SIG-M5 treated with dmso at 0.1 percent for 504 hours (cell line): Measurements from ENCODE around the gene ENG.

ENCODE experiments used
- DNase-seq: peaks from one replicate; lab custom pipeline; 2025; ENCODE audit not compliant: unreplicated experiment; lab: John Stamatoyannopoulos, UW

ENG gene

DNA sequence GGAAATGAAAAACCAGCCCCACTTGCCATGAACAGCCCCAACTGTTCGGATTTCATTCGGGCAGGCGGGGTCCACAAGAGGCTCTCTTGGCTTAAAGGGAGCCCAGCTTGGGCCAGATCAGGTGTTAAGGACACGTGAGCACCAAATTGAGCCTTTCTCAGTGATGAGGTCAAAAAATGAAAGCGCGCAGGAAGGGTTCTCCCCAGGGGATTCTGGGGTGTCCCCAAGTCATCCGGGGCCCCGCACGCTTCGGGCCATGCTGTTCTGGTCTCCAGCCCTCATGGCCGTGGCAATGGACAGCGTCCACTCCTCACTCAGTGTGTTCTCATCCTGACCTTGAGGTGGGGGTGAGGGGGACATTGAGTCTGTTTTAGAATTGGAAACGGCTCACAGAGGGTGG lies 12.1 kb upstream of the ENG start:
- no peak for DNase-seq

DNA sequence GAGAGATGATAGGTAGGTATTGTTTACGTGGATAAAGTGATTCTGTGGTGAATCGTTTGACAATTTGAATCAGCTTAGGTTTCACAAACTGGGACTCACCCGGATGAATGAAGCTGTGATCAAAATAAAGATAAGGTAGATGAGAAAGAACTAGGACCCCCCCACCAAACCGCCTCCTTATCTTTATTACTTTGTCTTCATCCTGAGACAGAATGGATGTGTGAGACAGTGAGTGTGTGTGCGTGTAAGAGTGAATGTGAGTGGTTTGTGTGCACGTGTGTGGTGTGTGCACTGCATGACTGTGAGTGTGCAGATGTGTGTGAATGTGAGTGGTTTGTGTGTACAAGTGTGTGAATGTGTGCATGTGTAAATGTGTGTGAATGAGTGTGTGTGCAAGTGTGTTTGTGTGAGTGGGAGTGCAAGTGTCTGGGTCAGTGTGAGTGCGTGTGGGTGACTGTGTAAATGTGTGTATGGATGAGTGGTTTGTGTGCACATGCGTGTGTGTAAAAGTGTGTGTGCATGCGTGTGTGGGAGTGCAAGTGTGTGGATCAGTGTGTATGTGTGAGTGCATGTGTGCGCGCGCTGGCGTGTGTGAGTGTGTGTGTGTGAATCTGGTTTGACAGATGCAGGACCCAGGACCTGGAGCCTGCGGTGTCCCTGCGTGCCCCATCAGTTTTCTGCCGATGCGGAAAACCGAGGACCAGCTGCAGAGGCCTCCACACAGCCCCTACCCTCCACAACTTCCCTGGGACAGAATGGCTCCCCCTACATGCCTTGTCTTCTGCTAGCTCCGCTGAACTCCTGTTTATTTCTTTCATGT lies 11.4 kb upstream of the ENG start:
- no peak for DNase-seq

DNA sequence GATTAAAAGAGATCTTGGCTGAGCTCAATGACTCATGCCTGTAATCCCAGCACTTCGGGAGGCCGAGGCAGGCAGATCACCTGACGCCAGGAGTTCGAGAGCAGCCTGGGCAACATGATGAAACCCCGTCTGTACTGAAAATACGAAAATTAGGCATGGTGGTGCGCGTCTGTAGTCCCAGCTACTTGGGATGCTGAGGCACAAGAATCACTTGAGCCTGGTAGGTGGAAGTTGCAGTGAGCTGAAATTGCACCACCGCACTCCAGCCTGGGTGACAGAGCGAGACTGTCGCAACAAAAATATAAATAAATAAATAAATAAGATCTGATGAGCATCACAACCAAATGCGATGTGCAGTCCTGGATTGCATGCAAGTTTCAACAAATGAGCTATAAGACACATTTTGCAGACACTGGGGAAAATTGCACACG lies 8.7 kb upstream of the ENG start:
- no peak for DNase-seq

DNA sequence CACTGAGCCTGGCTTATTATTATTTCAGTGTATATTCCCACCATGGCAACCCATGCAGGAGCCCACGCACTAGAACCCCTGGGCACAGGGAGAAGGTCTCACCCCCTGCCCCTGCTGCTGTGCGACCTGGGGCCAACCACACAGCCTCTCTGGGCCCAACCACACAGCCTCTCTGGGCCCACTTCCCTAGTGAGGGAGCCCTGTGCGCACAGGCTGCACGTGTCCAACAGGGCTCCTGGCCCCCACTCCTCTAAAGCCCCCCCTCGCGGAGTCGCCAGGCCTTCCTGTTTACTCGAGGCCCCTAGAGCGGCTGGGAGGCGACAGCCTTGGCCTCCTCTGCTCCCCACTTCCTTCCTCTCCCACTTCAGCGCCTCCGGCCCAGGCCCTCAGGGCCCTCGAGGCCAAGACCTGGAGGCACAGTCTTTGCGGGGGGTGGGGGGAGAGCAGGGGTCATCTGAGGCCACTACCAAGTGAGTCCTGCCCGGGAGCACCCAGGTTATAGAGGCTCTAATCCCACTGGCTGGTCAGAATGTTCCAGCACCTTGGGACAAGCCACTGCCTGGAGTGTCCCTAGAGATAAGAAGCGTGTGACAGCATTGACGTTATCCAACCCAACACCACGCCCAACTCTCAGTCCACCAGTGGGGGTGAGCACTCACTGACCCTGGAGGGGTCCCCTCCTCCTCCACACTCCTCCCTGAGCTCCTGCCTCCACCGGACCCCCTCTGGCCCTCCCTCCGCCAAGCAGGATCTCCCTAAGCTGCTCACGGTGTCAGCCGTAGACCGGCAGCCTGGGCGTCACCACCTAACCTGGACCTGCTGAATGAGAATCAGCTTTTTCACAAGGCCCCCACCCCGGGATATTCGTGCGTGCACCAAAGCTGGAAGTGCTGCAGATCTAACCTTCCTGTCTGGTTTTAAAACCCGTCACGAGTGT lies 7.9 kb upstream of the ENG start:
- peak; percentile 16 for DNase-seq

DNA sequence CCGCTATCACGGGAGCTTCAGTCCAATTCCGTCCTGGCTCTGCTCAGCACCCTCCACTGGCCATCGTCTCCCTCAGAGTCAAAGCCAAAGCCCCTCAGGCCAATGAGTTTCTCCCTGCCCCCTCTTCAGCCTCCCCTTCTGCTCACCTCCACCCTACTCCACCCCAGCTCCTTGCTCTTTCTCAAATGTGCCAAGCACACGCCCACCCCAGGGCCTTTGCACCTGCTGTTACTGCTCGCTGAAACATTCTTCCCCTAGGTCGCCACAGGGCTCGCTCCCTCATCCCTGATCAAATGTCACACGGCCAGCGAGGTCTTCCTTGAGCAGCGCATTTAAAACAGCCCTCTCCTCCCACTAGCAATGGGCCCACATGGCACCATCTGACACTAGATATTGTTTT lies 6.3 kb upstream of the ENG start:
- no peak for DNase-seq

DNA sequence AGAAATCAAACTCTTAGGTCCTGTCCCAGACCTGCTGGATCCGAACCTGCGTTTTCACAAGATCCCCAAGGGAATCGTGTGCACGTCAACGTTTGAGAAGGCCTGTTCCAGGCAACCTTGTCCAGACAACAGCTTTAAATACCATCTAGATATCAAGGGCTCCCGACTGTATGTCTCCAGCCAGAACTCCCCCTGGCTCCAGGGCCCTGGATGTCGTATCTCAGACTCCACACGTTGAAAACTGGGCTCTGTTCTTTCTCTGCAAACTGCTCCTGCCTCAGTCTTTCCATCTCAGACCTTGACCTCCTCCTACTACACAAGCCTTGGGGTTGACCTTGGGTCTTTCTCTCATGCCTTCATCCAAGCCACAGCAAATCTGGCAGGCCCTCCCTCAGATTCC lies 5.8 kb upstream of the ENG start:
- DNase-seq = no peak

DNA sequence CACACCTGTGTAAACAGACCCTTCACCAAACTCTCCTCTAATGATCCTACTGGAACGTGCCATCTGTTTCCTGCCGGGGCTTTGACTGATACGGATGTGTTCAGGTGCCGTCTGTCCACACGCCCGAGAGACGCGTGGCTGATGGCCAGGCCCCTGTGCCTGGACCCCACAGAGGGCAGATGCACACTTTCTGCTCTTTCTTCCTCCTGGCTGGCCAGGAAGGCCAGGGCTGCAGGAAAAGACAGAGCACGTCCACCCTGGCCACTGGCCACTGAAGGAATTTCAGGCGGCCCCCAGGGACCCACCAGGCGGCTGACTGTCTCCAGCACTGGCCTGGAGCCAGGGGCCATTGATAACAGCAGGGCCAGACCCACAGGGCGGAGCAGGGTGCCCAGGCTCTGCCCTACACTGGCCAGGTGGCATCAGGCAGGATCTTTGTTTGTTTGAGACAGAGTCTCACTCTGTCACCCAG lies 3.6 kb upstream of the ENG start:
- no peak for DNase-seq

DNA sequence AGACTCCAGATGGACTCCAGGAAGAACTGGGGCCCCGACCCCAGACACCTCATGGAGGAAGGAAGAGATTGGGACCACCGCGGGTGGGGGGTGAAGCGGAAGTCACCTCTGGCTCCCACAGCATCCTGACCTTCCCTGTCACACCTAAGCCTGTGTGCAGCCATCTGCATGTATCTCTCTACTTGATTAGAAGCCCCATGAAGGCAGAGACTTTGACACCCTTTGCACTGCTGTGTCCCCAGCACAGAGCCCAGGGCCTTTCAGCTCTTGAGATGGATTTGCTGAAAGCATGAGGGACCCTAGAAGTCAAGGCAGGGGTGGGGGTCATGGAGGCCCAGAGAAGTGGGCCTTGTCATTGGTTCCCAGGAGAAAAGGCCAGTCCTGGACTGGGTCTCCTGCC lies 2.8 kb upstream of the ENG start:
- DNase-seq = no peak

DNA sequence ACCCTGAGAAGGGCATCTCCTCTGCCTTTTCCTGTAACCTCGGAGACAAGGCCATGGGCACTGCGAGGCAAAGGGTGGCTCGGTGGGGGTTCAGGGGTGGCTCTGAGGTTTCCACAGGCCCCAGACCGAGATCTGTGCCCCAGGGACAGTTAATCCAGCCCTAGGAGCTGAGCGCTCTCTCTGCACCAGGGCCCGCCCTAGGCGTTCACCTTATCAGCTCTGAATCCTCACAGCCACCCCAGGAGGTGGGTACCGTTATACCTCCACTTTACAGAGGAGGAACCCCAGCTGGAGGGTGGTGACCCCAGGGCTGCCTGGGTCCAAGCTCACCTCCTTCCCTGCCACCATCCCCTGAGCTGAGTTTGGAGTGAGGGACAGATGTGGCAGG lies 2.3 kb upstream of the ENG start:
- no peak for DNase-seq

DNA sequence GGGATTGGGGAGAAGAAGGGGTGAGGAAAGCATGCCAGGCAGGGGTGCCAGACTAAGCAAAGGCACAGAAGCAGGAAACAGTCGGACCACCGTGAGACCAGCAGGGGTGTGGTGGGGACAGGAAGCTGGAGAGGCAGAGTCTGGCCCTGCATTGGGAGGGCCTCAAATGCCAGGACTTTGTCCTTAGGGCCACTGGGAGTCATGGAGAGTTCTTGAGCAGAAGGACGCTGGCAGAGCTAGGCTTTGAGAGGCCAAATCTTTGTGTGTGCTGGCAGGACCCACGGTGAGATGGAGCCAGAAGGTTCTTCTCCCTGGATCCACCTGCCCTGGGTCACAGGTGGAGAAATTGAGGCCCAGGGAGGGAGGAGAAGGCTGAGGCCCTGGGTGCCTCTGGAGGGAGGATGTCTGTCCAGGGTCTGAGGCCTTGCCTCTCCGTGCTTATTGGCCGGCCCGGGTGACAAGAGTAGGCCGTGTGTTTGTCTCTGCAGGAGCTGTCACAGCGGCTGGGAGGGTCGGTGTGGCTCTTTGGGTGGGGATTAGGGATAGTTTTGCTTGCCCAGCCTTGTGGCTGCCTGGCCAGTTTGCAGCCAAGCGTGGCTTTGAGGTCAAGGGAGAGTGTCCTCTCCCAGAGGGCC lies 1.8 kb upstream of the ENG start:
- DNase-seq = no peak

DNA sequence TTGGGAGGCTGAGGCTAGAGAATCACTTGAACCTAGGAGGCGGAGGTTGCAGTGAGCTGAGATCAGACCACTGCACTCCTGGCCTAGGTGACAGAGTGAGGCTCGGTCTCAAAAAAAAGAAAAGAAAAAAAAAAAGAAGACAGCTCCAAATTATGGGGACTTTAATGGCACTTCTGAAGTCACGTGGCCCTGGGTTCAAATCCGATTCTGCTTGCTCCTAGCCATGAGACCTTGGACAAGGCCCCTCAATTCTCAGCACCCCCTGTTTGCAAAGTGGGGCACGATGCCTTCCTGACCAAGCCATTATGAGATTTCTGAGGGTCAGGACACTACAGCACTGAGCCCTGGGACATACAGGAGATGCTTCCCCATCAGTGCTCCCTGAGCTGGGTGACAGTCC lies 1.1 kb upstream of the ENG start:
- DNase-seq = no peak

DNA sequence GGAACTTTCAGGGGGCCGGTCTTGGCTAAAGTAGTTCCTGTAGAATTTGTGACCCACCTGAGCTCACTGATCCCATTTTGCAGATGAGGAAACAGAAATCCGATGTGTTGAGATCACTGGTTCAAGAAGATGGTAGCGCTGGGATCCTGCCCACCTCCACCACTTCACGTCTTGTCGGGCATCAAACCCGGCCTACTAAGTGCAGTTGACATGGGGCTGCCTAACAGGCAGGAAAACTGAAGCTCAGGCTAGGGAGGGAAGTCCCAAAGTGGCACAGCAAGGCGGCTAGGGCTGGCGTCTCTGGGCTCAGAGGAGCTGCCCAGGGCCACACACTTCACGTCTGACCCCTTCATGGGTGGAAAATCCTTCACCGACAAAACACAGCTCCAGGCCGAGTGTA lies 502 bp upstream of the ENG start:
- no peak for DNase-seq

DNA sequence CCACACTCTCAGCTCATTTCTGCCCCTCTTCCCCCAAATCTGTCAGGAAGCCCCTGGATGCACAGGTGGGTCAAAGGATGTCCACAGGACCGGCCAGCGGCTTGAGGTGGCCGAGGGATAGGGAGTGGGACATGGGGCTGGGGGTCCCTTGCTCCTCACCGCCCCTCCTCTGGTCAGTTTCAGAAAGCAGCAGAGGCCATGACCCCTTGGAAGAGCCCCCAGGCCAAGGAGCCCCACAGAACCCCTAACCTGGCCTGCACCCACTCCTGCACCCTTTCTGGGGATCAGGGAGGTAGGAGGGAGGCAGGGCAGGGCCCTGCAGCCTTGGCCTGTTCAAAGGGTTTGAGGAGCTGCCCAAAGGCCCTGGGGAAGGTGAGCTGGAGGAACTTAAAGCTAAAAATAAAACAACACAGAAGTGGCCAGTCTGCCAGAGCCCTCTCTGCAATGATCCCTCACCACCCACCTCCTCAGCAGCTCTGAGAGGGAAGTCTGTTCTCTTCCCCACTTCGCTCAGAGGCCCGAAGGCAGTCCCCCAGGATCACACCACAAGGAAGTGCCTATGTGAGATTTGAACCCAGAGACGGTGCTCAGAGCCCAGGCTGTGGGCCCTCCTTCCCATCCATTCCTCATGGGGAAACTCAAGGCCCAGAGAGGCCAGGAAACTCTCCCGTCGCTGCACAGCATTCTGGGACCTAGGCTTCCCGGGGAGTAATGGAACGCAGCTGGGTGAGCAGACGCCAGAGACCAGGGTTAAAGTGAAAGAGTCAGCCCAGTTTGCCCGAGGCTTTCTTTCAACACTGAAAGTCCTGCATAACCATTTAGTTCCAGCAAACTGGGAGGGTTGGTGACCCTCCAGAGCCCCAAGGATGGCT lies 910 bp downstream of the ENG start:
- no peak for DNase-seq

DNA sequence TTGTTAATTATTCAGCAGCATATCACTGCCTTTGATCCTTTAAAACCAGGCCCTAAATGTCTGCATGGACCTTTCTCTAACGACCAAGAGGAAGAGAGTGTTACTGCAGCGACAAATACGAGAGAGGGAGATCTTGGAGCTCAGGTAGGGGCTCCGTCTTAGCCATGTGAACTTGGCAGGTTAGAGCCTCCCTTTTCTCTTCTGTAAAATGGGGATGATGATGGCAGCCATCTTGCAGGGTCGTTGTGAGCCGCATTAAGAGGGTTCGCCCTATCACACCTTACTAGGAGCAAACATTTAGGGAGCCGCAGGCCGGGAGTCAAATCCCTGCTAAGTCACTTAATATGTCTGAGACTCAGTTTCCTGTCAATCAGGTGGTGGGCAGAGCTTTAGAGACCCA lies 1.6 kb downstream of the ENG start:
- DNase-seq = no peak

DNA sequence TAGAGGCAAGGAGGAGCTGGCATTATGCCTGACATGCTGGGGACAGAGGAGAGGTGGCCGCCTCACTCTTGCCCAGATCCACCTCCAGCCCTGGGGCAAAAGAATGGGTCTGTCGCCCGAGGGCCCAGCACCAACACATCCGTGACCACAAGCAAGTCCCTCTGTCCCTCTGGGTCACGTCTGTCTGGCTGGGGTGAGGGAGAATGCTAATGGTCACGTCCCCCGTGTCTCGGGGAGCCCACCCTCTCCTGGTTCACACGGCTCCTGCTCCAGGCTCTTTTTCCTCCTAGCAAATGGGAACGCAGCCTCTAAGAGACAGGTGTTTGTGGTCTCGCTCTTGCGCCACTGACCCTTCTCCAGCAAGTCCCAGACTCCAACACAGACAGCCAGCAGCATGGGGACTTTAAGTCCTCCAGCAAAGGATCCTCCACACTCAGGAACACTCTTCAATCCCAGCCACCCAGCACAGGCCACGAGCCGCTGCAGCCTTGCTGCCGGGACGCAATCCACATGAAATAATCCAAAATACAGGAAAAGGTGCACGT lies 4.1 kb downstream of the ENG start:
- DNase-seq = no peak

DNA sequence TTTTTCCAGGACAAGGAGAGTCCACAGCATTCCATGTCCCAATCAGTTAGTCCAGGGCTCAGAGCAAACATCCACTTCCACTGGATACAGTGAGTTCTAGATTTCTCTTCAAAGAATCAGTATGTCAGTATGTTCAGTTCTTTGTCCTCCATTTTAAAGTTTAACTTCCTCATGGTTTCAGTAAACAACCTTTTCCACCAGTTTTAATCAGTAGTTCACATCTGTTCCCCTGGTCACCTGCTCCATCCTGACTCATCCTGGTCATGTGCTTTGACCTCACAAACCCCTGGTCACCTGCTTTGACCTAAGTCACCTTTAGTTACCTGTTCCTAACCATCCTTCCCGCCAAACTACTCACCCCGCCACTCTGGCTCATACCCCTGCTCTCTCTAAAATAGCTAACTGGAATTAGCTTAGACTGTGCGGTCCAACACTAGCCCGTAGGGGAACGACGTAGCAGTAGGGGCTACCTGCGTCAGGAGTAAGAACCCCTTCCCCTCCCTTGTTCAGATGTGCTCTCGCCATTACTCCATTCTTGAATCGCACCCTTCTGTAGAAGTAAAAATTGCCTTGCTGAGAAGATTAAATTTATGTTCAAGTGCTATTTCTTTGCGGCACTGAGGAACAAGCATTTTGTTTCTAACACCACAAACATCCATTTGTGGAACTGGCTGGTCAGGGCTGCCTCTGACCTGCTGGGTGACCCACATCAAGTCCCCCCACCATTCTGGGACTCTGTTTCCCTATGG lies 5.5 kb downstream of the ENG start:
- no peak for DNase-seq

DNA sequence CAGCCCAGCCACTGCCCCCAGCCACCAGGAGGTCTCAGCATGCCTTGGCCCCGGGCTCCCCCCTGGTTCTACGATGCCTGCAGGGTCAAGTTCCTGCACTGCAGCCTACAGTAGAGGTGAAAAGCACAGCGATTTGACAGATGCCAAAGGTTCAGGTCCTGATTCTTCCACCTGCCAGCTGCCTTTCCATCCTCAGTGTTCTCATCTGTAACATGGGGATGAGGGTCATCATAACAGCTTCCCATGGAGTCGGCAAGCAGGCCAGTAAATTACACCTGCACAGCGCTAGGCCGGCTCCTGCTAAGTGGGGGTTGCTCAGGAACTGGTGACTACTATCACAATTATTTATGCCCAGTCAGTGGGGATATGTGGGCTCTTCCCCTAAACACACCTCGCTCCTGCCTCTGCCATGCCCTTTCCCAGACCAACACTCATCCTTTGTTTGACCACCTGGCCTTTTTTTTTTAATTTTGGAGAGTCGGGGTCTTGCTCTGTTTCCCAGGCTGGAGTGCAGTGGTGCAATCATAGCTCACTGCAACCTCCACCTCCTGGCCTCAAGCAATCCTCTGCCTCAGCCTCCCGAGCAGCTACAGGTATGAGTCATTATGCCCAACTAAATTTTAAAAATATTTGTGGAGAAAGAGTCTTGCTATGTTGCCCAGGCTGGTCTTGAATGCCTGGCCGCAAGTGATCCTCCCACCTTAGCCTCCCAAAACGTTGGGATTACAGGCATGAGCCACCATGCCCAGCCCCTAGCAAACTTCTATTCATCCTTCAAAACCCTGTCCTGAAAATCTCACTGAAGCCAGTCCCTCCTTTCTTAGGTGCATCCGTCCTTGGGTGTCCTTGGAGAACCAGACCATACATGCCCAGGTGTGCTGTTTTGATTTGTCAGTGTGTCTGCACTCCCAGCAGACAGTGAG lies 6.4 kb downstream of the ENG start:
- DNase-seq = no peak

DNA sequence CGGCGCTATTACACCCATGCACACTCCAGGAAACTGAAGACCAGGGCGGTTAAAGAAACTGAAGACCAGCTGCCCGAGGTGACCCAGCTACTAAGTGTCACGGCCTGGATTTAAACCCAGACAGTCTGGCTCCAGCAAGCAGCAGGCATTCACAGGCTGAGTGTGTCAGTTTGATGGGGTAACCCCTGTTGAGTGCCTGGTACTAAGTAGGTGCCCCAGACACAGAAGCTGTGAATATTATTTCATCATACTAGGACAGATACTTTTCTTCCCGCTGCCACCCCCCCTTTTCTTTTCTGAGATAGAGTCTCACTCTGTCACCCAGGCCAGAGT lies 7.3 kb downstream of the ENG start:
- peak; percentile 17 for DNase-seq
